Gastroesophageal sphincter (tissue), 3 donors: ENCODE data around the gene CUX1.

ENCODE experiments used
- EP300 ChIP-seq: sonication (generic); formaldehyde crosslinking; IDR thresholded peaks from one replicate; pipeline ENCODE4 v1.6.1; 2017; ENCODE audit warnings: antibody characterized with exemption, mild to moderate bottlenecking
- POLR2A ChIP-seq, 2 donors: fragments of 450-650 bp; IDR thresholded peaks; one replicate each; pipeline ENCODE4 v1.6.1; 2017; ENCODE audit warnings: antibody characterized with exemption in 2 of 2, mild to moderate bottlenecking in 2 of 2, moderate library complexity in 1 of 2
- POLR2AphosphoS5 ChIP-seq: sonication (generic); formaldehyde crosslinking; IDR thresholded peaks from one replicate; pipeline ENCODE4 v1.6.1; 2017; ENCODE audit warnings: antibody characterized with exemption
- TF ChIP-seq, protein P1 (sequence below), 4 experiments: fragments of 200-600 bp in 2 of 4; fragments of 450-650 bp in 2 of 4; sonication (generic) in 1 of 4; IDR thresholded peaks; one replicate each; pipeline ENCODE4 v1.5.1; 2017 to 2019; ENCODE audit warnings: antibody characterized with exemption in 4 of 4, mild to moderate bottlenecking in 2 of 4, moderate library complexity in 2 of 4

DNA sequence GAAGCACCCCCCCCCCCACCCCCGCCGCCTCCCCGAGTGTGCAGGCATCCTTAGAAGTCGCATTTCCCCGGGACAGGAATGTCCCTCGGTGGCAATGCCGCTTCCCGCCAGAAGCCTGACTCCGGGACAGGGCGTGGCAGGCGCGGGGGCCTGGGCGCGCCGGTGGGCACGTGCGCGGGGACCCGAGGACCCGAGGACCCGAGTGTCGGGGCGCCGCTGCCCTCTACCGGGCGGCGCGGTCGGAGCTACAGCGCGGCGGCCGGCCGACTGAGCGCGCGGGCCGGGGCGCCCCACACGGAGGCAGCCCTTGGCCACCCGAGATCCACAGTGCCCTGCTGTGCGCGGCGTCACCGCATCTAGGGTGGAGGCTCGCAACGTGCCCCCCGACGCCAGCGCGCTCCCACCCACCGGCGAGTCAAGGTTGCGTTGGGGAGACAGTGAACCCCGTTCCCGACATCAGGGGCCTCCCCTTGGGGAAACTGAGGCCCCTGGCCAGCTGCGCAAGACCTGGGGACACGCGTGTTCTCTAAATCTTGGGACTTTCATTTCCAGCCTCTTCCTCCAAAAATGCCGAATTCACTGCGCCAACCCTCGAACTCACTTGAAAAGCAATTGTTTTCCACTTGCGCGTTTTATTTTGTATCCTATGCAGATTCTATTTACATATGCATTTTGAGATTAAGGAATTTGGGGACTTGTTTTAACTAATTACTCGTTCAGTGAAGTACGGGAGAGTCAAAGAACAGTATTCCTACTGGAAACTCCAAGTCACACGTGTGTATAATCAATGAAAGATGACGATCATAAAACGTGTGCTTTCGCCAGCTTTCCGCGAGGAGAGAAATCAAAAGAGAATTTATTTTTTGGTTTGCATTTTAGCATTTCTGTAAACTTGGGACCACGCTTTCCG, 3.1 kb upstream of the CUX1 start:
- TF ChIP-seq EP300 (no peak), POLR2A (IDR thresholded peaks at IDR 0.05) (no peak), POLR2AphosphoS5 (no peak)
- TF ChIP-seq, protein P1, sequence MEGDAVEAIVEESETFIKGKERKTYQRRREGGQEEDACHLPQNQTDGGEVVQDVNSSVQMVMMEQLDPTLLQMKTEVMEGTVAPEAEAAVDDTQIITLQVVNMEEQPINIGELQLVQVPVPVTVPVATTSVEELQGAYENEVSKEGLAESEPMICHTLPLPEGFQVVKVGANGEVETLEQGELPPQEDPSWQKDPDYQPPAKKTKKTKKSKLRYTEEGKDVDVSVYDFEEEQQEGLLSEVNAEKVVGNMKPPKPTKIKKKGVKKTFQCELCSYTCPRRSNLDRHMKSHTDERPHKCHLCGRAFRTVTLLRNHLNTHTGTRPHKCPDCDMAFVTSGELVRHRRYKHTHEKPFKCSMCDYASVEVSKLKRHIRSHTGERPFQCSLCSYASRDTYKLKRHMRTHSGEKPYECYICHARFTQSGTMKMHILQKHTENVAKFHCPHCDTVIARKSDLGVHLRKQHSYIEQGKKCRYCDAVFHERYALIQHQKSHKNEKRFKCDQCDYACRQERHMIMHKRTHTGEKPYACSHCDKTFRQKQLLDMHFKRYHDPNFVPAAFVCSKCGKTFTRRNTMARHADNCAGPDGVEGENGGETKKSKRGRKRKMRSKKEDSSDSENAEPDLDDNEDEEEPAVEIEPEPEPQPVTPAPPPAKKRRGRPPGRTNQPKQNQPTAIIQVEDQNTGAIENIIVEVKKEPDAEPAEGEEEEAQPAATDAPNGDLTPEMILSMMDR (IDR thresholded peaks at IDR 0.05): peak; percentile 9 to 87 (median 76)
